Endothelial cell of umbilical vein (primary cell): ENCODE results near the gene COX6B1.

Source experiments
- EZH2 ChIP-seq: IDR thresholded peaks from 2 replicates; pipeline ENCODE4 v1.6.1; 2012; ENCODE audit warnings: borderline replicate concordance, low read depth, mild to moderate bottlenecking, moderate library complexity, low read length, inconsistent platforms; ENCODE audit not compliant: severe bottlenecking
- FOS ChIP-seq: IDR thresholded peaks from 2 replicates; pipeline ENCODE4 v1.6.1; 2011; ENCODE audit warnings: mild to moderate bottlenecking, low read length, moderate library complexity, borderline replicate concordance; ENCODE audit not compliant: insufficient read depth
- GATA2 ChIP-seq: IDR thresholded peaks from 2 replicates; pipeline ENCODE4 v1.7.0; 2011; ENCODE audit warnings: low read depth, mild to moderate bottlenecking, moderate library complexity, mixed read lengths, low read length; ENCODE audit not compliant: insufficient read length, insufficient read depth
- JUN ChIP-seq: IDR thresholded peaks from 2 replicates; pipeline ENCODE4 v1.6.1; 2011; ENCODE audit warnings: borderline replicate concordance, low read depth; ENCODE audit not compliant: insufficient read length, insufficient read depth
- MYC ChIP-seq: IDR thresholded peaks from one replicate; pipeline ENCODE4 v1.6.1; 2011; ENCODE audit warnings: mild to moderate bottlenecking, low read depth, low read length
- POLR2A ChIP-seq: IDR thresholded peaks from 2 replicates; pipeline ENCODE4 v1.6.1; 2012; ENCODE audit warnings: low read depth, mild to moderate bottlenecking, control low read depth, low read length
- POLR2AphosphoS5 ChIP-seq: IDR thresholded peaks from 2 replicates; pipeline ENCODE4 v1.6.1; 2012; ENCODE audit warnings: low read depth, mild to moderate bottlenecking, control low read depth, low read length, moderate library complexity; ENCODE audit not compliant: insufficient read depth
- TF ChIP-seq, protein P1 (sequence below), 2 donors: IDR thresholded peaks; 1 replicate in 1 of 2; 2 replicates in 1 of 2; pipeline ENCODE4 v1.5.1; 2011; ENCODE audit warnings: low read length in 2 of 2, mild to moderate bottlenecking in 2 of 2, moderate library complexity in 2 of 2, control low read depth in 1 of 2, inconsistent platforms in 1 of 2, low read depth in 1 of 2; ENCODE audit not compliant: insufficient read depth in 1 of 2; ENCODE audit errors: extremely low read depth in 1 of 2
- TF ChIP-seq, protein P2 (sequence below): IDR thresholded peaks from 2 replicates; pipeline ENCODE4 v1.6.1; 2011; ENCODE audit not compliant: insufficient read depth, insufficient read length

DNA sequence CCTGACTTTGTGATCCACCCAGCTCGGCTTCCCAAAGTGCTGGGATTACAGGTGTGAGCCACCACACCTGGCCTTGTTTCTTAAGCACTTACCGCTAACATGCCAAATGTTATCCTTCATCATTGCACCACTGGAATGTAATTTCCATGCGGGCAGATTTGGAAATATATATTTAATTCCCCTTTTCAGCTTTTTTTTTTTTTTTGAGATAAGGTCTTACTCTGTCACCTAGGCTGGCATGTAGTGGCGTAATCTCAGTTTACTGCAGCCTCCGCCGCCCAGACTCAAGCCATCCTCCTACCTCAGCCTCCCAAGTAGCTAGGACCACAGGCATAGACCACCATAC is 13.8 kb downstream of the COX6B1 start:
- TF ChIP-seq, protein P1, sequence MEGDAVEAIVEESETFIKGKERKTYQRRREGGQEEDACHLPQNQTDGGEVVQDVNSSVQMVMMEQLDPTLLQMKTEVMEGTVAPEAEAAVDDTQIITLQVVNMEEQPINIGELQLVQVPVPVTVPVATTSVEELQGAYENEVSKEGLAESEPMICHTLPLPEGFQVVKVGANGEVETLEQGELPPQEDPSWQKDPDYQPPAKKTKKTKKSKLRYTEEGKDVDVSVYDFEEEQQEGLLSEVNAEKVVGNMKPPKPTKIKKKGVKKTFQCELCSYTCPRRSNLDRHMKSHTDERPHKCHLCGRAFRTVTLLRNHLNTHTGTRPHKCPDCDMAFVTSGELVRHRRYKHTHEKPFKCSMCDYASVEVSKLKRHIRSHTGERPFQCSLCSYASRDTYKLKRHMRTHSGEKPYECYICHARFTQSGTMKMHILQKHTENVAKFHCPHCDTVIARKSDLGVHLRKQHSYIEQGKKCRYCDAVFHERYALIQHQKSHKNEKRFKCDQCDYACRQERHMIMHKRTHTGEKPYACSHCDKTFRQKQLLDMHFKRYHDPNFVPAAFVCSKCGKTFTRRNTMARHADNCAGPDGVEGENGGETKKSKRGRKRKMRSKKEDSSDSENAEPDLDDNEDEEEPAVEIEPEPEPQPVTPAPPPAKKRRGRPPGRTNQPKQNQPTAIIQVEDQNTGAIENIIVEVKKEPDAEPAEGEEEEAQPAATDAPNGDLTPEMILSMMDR (IDR thresholded peaks at IDR 0.05; ENCODE audit: extremely low read depth in 1 of 2, insufficient read depth in 1 of 2, low read depth in 1 of 2, low read length in 2 of 2) = no peak
- TF ChIP-seq POLR2A = no peak
- TF ChIP-seq EZH2 = no peak
- TF ChIP-seq FOS = no peak
- no peak for TF ChIP-seq POLR2AphosphoS5
- TF ChIP-seq JUN = no peak
- TF ChIP-seq, protein P2, sequence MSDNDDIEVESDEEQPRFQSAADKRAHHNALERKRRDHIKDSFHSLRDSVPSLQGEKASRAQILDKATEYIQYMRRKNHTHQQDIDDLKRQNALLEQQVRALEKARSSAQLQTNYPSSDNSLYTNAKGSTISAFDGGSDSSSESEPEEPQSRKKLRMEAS = no peak
- TF ChIP-seq GATA2 = no peak
- TF ChIP-seq MYC = no peak
